Measurements from ENCODE around the gene NDUFS8.
A peak's percentile ranks its signal among the peaks of the same experiment; 100 is the strongest.

Gene NDUFS8

DNA sequence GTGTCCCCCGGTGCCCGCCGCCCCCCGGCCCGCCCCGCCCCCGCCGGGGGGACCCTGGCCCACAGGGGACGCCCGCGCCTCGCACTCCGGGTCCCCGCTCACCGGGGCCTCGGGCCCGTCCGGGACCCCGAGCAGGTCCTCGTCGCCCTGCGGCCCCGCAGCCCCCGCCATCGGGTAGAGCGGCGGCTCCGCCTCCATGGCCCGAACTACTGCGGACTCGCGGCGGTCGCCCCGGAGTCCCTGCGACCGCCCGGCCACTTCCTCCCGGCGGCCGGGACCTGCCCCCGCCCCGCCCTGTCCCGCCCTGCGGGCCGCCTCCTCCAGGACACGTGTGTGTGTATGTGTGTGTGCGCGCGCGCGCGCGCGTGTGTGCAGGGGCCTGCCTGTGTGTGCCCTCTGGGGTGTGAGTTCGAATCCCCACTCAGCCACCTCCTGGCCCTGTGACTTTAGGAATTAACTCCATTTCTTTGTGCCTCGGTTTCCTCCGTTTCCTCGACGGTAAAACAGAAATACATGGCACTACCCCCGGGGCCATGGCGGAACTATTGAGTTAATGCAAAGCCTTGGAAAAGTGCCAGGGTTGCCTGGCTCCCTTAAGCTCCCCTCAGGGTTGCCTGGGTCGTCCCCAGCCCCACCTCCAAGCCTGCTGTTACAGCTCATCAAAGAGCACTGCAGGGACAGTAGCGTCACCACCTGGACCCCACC, 26.5 kb upstream of the NDUFS8 start, which contains the start of gene UNC93B1:
TSS of gene UNC93B1 (minus strand) at position 252 of the 705 bp plus-strand sequence. CDS start at position 198, 54 bp downstream.
- peak; percentile 91 for DNase-seq (ENCODE audit: low spot score)

GRCh38 chr11:68004551-68005335, 25.7 kb upstream of the NDUFS8 start:
- DNase-seq (ENCODE audit: low spot score): no peak

DNA sequence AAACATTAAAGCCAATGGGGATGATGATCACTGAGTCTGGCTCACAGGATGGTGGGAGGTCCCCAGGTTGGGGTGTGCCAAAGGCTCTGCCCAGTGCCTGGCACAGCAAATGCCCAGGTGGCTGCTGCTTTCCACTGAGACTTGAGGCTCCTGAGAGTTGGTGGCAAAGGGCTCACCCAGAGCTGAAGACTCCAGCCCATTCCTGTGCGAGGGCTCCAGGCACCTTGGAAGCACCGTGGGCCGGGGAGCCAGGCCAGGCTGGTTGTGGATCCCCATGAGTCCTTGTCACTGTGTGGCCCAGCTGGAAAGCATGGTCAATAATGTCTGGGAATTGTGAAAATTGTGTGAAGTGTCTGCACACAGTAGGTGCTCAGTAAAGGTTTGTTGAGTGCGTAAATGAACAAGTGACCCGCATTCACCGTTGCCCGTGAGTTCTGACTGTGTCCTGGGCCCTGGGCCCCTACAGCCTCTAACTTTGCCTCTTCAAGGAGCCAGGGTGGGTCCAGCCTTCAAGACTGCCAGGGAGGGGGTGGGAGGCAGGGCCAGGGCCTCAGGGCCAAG, 23.8 kb upstream of the NDUFS8 start:
- no peak for DNase-seq (ENCODE audit: low spot score)

DNA sequence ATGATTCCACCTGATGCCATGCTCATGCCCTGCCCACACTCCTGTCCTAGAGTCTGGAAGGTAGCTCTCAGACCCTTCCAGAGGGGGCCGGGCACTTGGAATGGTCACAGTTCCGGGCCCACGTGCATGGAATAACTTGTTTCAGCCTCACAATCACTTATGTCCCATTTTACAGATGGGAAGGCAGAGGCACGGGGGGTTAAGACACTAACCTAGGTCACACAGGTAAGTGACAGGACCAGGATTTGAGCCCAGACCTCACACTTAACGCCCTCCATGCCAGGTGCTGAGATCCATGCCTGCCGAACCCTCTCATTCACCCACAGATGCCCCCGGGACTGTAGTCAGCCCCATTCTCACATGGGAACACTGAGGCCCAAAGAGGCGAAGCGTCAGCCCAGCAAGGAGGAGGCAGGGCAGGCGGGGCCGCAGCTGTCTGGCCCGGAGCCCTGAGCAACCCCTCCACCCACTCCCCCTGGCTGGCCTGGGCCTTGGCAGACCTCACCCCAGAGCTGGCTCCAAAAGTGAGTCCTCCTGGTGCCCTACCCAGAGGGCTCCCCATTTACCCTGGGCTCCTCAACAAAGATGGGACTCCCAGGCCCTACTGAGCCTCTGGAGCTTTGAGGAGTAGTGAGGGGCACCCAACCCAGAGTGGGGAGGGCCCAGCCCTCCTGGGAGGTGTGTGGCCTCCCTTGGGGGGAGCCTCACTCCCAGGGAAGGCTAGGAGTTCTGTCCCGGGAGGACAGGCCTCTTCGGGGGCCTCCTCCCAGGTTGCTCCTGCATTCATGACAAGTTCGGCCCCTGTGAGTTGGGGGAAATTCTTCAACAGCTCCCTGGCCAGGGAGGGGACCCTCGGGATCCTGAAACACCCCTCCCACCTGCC, 22.7 kb upstream of the NDUFS8 start:
- no peak for DNase-seq (ENCODE audit: low spot score)

- DNase-seq (ENCODE audit: low spot score): no peak
Measured at GRCh38 chr11:68008381-68009337, 21.8 kb upstream of the NDUFS8 start.

GRCh38 chr11:68009391-68010089, 20.9 kb upstream of the NDUFS8 start:
- DNase-seq (ENCODE audit: low spot score): peak; percentile 53

DNA sequence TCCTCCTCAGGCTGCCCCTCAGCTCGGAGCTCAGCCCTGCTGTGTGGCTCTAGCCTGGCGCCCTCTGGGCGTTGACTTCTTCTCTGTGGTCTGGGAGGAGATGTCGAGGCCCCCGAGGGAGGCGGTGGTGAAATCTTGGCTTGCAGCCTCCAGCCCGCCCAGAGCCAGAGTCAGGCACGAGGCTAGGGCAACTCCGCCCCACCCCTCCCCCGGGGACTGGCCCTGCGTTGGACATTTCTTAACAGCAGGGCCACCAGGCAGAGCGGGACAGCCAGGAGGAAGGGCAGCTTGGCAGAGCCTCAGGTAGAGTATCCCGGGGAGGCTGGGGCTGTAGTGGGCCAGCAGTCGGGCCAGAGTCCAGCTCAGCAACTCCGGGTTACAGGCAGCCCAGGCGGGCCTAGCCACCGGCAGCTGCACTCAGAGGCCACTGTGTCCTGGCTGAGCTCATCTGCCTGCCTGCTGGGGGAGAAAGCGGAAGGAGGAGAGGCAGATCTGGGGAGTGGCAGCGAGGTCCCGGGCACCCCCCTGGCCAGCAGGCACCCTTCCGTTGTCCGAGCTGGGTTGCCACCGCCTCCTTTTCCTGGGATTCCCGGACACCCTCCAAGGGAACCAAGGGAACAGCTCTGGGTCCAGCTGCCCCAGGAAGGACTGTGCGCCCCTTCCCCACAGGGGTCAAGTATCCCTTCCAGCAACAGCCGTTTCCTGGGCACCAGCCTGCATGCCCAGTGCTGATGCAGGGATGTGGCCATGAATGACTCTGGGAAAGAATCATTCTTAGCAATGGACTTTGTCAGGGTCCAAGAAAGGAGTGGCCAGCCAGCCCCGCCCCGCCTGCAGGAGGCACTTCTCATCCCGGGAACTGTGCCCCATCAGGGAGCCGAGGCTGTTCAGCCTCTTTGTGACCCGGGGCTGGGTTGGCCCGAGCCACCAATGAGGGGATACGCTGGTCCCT, 20.1 kb upstream of the NDUFS8 start, which contains the start of gene ALDH3B1:
TSS of gene ALDH3B1 (plus strand) at position 238 of the 952 bp plus-strand sequence. CDS start 4,971 bp downstream, outside the sequence.
- no peak for DNase-seq (ENCODE audit: low spot score)

- DNase-seq (ENCODE audit: low spot score): no peak
Measured at GRCh38 chr11:68011051-68011943, 19.2 kb upstream of the NDUFS8 start.

GRCh38 chr11:68012044-68012842, 18.2 kb upstream of the NDUFS8 start:
- no peak for DNase-seq (ENCODE audit: low spot score)

- DNase-seq (ENCODE audit: low spot score): no peak
Measured at GRCh38 chr11:68012843-68013610, 17.5 kb upstream of the NDUFS8 start.

GRCh38 chr11:68013611-68014156, 16.8 kb upstream of the NDUFS8 start:
- DNase-seq (ENCODE audit: low spot score): no peak

DNA sequence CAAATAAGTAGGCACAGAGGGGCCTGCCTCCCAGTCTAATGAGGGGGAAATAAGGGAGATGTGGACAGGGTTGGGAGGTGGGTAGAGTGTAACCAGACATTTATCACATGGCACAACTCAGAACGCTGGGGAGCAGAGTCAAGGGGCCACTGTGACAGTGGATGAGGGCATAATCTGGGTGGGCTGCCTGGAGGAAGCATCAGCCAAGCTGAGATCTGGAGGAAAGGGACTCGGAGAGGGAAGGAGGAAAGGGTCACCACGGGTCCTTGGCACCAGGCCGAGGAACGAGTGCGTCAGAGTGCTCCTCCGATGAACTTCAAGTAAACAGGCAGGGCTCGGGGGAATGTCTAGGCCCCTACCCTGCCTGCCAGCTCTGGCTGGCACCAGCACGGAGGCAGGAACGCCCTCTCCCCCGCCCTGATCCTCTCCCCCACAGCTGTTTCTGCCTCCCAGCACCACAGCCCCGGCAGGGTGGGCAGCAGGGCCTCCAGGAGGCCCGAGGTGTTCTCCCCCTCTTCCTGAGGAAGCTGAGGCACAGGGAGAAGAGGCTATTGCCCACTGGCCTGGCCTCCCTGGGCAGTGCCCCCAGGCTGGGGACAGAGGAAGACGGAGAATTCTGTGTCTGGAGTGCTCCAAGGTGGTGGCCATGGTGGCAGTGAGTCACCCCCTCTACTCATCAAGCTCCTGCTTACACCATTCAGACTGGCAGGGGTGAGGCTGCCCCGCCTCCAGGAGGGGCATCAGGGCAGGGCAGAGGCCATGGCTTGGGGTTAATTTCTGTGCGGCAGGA, 16.1 kb upstream of the NDUFS8 start:
- peak; percentile 75 for DNase-seq (ENCODE audit: low spot score)

- no peak for DNase-seq (ENCODE audit: low spot score)
Measured at GRCh38 chr11:68014947-68015447, 15.5 kb upstream of the NDUFS8 start.

DNA sequence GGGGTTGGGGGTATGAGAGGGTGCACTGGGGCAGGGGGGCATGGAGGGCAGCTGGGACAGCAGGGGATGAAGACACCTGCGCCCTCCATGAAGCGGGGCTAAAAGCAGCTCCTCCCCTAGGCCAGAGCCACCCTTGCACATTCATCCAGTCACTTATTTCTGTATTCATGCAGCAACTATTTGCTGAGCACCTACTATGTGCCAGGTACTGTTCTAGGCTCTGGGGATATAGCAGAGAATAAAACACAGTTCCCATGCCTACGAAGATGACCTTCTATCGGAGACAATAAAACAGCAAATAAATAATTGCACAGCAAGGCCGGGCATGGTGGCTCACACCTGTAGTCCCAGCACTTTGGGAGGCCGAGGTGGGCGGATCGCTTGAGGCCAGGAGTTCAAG, 15.0 kb upstream of the NDUFS8 start:
- DNase-seq (ENCODE audit: low spot score): no peak
